ENCODE measurements around the gene NDST1. TPM values are rescaled to one million over a fixed set of nuclear protein-coding genes. Genes with fewer than 3 reads are reported as not detected.
"Not testable (repeated sequence)": the region's sequence is repeated elsewhere in the genome, so short reads cannot be mapped to it uniquely, and the experiment has no call there.

Gene NDST1
- 1 to 10 TPM; 5.0 to 8.0 (median 5.6) TPM for total RNA-seq

- H3K4me1 Mint-ChIP-seq (ENCODE audit: low read depth) = no peaks in the 10 kb centered on the region
- no peaks in the 10 kb centered on the region for H3K36me3 Mint-ChIP-seq (ENCODE audit: insufficient read depth)
- H3K4me3 Mint-ChIP-seq = no peak within 1 kb of the TSS
- no peaks in the 10 kb centered on the region for H3K9me3 Mint-ChIP-seq
- DNase-seq = no peak
- ATAC-seq = no peak
- no peaks in the 10 kb centered on the region for H3K27me3 Mint-ChIP-seq (ENCODE audit: low read depth)
These were observed at the start of gene NDST1 for GRCh38 chr5:150507474-150508276. TSS of gene NDST1 (plus strand) at chr5:150508131. CDS start at chr5:150521255, 13,124 bp downstream.

- DNase-seq (peak; percentile 92), ATAC-seq (peak; percentile 94 to 98)
- Mint-ChIP-seq H3K4me1 (ENCODE audit: low read depth) (peaks cover 24% of the 10 kb centered on the region), H3K9me3 (no peaks in the 10 kb centered on the region), H3K4me3 (no peak overlapping the region), H3K27me3 (ENCODE audit: low read depth) (no peaks in the 10 kb centered on the region), H3K36me3 (ENCODE audit: insufficient read depth) (no peaks in the 10 kb centered on the region)
These were observed 49.0 kb upstream of the NDST1 start for GRCh38 chr5:150458802-150459557.

GRCh38 chr5:150460781-150461180 lies 47.1 kb upstream of the NDST1 start:
- Mint-ChIP-seq H3K27me3 (ENCODE audit: low read depth) (no peaks in the 10 kb centered on the region), H3K36me3 (ENCODE audit: insufficient read depth) (no peaks in the 10 kb centered on the region), H3K4me1 (ENCODE audit: low read depth) (peaks cover 24% of the 10 kb centered on the region), H3K9me3 (no peaks in the 10 kb centered on the region), H3K4me3 (no peak overlapping the region)
- ATAC-seq (no peak), DNase-seq (no peak)

- Mint-ChIP-seq H3K9me3 (no peaks in the 10 kb centered on the region), H3K4me1 (ENCODE audit: low read depth) (peaks cover 24% of the 10 kb centered on the region), H3K4me3 (no peak overlapping the region), H3K36me3 (ENCODE audit: insufficient read depth) (no peaks in the 10 kb centered on the region), H3K27me3 (ENCODE audit: low read depth) (no peaks in the 10 kb centered on the region)
- ATAC-seq = no peak
- DNase-seq = no peak
These were observed 46.7 kb upstream of the NDST1 start for GRCh38 chr5:150461231-150461630.

GRCh38 chr5:150464554-150465012 lies 43.3 kb upstream of the NDST1 start:
- Mint-ChIP-seq H3K4me3 (no peak overlapping the region), H3K27me3 (ENCODE audit: low read depth) (no peaks in the 10 kb centered on the region), H3K9me3 (no peaks in the 10 kb centered on the region), H3K4me1 (ENCODE audit: low read depth) (peaks cover under 1% of the 10 kb centered on the region), H3K36me3 (ENCODE audit: insufficient read depth) (no peaks in the 10 kb centered on the region)
- no peak for DNase-seq
- no peak for ATAC-seq

GRCh38 chr5:150465927-150466326 lies 42.0 kb upstream of the NDST1 start:
- no peak for DNase-seq
- Mint-ChIP-seq H3K4me1 (ENCODE audit: low read depth) (no peaks in the 10 kb centered on the region), H3K4me3 (no peak overlapping the region), H3K9me3 (no peaks in the 10 kb centered on the region), H3K36me3 (ENCODE audit: insufficient read depth) (no peaks in the 10 kb centered on the region), H3K27me3 (ENCODE audit: low read depth) (no peaks in the 10 kb centered on the region)
- ATAC-seq = no peak

- Mint-ChIP-seq H3K27me3 (ENCODE audit: low read depth) (no peaks in the 10 kb centered on the region), H3K4me3 (no peak overlapping the region), H3K4me1 (ENCODE audit: low read depth) (no peaks in the 10 kb centered on the region), H3K9me3 (no peaks in the 10 kb centered on the region), H3K36me3 (ENCODE audit: insufficient read depth) (no peaks in the 10 kb centered on the region)
- DNase-seq (no peak), ATAC-seq (no peak)
These were observed 39.7 kb upstream of the NDST1 start for GRCh38 chr5:150468206-150468605.

GRCh38 chr5:150469718-150470469 lies 38.0 kb upstream of the NDST1 start:
- no peaks in the 10 kb centered on the region for H3K36me3 Mint-ChIP-seq (ENCODE audit: insufficient read depth)
- H3K4me3 Mint-ChIP-seq = no peak overlapping the region
- DNase-seq (no peak), ATAC-seq (no peak)
- no peaks in the 10 kb centered on the region for H3K9me3 Mint-ChIP-seq
- H3K27me3 Mint-ChIP-seq (ENCODE audit: low read depth) = no peaks in the 10 kb centered on the region
- H3K4me1 Mint-ChIP-seq (ENCODE audit: low read depth) = no peaks in the 10 kb centered on the region

- DNase-seq = no peak
- no peaks in the 10 kb centered on the region for H3K27me3 Mint-ChIP-seq (ENCODE audit: low read depth)
- H3K4me1 Mint-ChIP-seq (ENCODE audit: low read depth) = no peaks in the 10 kb centered on the region
- no peaks in the 10 kb centered on the region for H3K9me3 Mint-ChIP-seq
- H3K4me3 Mint-ChIP-seq = no peak overlapping the region
- no peak for ATAC-seq
- H3K36me3 Mint-ChIP-seq (ENCODE audit: insufficient read depth) = no peaks in the 10 kb centered on the region
These were observed 34.1 kb upstream of the NDST1 start for GRCh38 chr5:150473673-150474358.

GRCh38 chr5:150476568-150476967 lies 31.4 kb upstream of the NDST1 start:
- H3K9me3 Mint-ChIP-seq; H3K4me1 Mint-ChIP-seq (ENCODE audit: low read depth); H3K36me3 Mint-ChIP-seq (ENCODE audit: insufficient read depth); H3K27me3 Mint-ChIP-seq (ENCODE audit: low read depth); H3K4me3 Mint-ChIP-seq; DNase-seq; ATAC-seq: not testable (repeated sequence)

GRCh38 chr5:150479416-150479815 lies 28.5 kb upstream of the NDST1 start:
- Mint-ChIP-seq H3K36me3 (ENCODE audit: insufficient read depth) (no peaks in the 10 kb centered on the region), H3K9me3 (no peaks in the 10 kb centered on the region), H3K4me1 (ENCODE audit: low read depth) (no peaks in the 10 kb centered on the region), H3K4me3 (no peak overlapping the region), H3K27me3 (ENCODE audit: low read depth) (no peaks in the 10 kb centered on the region)
- ATAC-seq = no peak
- no peak for DNase-seq

GRCh38 chr5:150481708-150481965 lies 26.3 kb upstream of the NDST1 start:
- ATAC-seq (no peak), DNase-seq (no peak)
- Mint-ChIP-seq H3K9me3 (no peaks in the 10 kb centered on the region), H3K27me3 (ENCODE audit: low read depth) (peaks cover 4% of the 10 kb centered on the region), H3K36me3 (ENCODE audit: insufficient read depth) (no peaks in the 10 kb centered on the region), H3K4me1 (ENCODE audit: low read depth) (peaks cover 2% of the 10 kb centered on the region), H3K4me3 (no peak overlapping the region)

GRCh38 chr5:150481972-150482406 lies 25.9 kb upstream of the NDST1 start:
- H3K4me1 Mint-ChIP-seq (ENCODE audit: low read depth) = peaks cover 3% of the 10 kb centered on the region
- no peaks in the 10 kb centered on the region for H3K36me3 Mint-ChIP-seq (ENCODE audit: insufficient read depth)
- ATAC-seq (no peak), DNase-seq (no peak)
- H3K9me3 Mint-ChIP-seq = no peaks in the 10 kb centered on the region
- no peak overlapping the region for H3K4me3 Mint-ChIP-seq
- H3K27me3 Mint-ChIP-seq (ENCODE audit: low read depth) = peaks cover 4% of the 10 kb centered on the region

Data from activated T-cell treated with anti-CD3 and anti-CD28 coated beads, Interleukin-2, amount 50 U/mL, for 4 hours (primary cell).